GM15510 (cell line): ENCODE measurements around the gene CST7.
A peak's percentile ranks its signal among the peaks of the same experiment; 100 is the strongest.

Source experiments
- POLR2A ChIP-seq: IDR thresholded peaks from 3 replicates; pipeline ENCODE4 v1.6.1; 2011; ENCODE audit warnings: borderline replicate concordance; ENCODE audit not compliant: insufficient read length; ENCODE audit errors: extremely low read depth

Gene CST7

GRCh38 chr20:24990810-24991252, 41.8 kb downstream of the CST7 start:
- TF ChIP-seq POLR2A: no peak

GRCh38 chr20:24991897-24992486, 42.9 kb downstream of the CST7 start:
- no peak for TF ChIP-seq POLR2A

- peak; percentile 98 for TF ChIP-seq POLR2A
These were observed 43.6 kb downstream of the CST7 start, which contains the start of gene APMAP for GRCh38 chr20:24992487-24993205. TSS of gene APMAP (minus strand) at chr20:24992751. CDS start at chr20:24992688, 63 bp downstream.

DNA sequence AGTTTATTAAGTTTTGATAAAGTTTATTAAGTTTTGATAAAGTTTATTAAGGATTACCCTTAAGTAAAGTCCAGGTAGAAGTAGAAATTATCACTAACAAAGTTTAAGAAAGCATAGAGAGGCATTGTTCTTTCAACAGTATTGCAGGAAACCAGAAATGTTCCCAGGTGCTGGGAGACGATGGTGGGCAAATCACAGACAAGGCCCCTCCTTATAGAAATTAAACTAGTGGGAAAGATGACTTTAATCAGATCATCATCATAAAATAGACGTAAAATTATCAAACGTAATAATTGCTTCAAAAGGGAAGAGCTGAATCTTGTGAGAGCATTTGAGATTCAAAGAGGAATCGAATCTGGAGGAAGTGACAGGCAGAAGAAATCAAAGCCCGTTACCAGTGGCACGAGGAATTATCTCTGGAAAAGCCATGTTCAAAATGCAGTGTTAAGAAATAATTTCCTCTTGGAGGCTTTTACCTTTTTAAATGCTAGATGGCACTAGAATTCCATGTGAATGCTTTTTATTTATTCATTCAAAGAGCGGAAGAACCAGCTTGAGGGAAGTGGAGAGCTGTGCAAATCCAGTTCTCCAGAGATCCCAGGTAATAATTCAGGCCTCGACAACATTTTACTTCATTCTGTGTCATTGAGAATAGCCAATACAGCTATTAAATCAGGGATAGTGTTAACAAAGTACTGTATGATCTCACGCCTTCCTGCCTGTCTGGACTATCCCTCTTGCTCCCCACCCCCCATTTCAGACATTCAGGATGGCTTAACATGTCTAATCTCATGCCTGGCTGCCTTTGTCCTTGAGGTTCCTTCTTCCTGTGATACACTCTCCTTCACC, 44.5 kb downstream of the CST7 start:
- no peak for TF ChIP-seq POLR2A

DNA sequence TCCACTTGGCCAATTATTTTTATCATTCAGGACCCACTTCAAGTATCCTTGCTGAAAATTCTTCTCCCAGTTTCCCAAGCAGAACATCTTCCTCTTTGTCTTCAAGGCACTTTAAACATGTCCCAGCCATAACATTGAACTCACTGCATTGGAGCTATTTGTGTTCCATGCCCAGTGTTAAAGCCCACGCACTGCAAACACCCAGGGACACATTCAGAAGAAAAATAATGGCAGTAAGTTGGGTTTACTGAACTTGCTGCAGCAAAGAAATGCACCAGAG, 45.1 kb downstream of the CST7 start:
- no peak for TF ChIP-seq POLR2A

- TF ChIP-seq POLR2A: no peak
These were observed 45.6 kb downstream of the CST7 start for GRCh38 chr20:24994470-24995368.

DNA sequence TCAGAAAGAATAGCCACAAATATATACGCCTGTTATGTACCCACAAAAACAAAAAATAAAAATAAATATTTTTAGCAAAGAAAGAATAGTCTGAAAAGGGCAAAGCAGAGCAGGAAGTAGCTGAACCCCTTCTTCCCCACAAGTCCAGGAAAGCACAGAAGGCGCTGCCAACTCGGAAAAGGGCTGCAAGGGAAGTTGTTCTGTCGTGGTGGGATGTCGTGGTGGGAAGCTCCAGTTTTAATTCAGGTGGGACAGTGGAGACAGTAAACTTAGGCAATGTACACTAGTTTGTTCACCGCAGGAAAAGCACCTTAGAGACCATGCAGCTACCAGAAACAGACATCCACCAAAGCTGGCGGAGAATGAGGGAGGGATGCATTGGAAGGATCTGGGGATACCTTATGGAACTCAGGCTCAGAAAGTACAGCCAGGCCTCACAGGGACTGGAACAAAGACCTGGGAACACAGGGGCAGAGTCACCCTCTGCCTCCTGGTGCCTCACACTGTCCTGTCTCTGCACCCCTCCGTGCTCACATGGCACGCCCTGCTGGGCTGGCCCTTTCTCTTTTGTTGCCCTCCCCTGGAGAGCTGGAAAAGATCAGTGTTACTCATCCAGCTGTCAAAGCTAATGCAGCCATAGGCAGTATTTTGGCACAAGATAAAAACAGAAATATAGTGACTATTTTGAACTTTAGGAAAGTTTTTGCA, 46.8 kb downstream of the CST7 start:
- no peak for TF ChIP-seq POLR2A

DNA sequence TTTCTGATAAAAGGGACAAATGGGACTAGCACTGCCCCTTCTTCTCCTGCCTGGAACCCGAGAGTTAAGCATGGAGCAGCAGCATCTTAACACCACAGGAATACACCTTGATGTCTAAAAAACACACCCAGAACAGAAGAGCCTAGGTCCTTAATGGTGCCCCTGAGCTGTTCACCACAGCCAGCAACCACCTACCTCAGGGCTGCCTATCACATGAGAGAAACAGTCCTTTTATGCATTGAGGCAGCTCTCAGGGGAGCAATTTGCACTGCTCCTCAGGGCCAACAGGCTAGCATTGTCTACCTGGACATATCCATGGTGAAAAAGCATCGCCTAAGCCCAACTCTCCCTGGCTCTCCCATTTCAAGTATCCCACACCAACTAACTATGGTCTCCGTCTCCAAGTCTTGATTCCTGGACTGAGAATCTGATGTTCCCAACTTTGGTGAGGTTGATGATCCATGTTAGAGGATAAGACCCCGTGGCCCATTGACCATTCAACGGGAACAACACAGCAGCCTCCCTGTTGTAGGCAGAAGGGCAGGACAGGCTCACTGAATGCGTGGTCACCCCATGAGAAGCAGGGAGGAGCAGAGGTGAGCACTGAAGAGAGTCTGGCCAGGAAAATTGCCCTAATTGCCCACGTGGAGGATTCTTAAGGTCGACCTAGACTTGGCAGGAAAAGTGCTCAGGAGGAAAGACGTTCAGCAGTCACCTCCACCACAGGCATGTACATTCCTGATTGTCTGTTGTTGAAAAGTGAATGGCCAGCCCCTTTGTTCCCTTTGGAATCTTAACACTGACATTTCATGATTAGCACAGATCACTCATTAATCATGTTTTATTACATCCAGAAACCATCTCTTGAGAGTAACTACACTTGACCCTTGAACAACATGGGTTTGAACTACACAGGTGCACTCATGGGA, 47.6 kb downstream of the CST7 start:
- no peak for TF ChIP-seq POLR2A

DNA sequence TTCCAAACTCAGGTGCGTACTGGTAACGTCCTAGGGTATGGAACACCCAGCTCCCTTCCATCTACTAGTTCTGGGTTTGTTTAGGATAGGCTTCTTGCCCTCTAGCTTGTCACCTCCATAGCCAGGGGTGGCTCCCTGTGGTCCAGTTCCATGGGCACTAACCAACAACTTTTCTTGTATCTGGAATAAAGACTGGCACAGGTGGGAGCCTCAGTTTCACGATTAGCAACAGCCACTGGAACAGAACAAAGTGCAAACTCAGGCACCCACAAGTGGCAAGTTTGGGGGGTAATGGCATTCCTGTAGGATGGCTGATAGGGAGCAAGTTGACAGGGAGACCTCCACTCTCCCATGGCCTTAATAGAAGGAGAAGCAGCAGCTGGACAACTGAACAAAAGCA, 49.1 kb downstream of the CST7 start:
- no peak for TF ChIP-seq POLR2A

DNA sequence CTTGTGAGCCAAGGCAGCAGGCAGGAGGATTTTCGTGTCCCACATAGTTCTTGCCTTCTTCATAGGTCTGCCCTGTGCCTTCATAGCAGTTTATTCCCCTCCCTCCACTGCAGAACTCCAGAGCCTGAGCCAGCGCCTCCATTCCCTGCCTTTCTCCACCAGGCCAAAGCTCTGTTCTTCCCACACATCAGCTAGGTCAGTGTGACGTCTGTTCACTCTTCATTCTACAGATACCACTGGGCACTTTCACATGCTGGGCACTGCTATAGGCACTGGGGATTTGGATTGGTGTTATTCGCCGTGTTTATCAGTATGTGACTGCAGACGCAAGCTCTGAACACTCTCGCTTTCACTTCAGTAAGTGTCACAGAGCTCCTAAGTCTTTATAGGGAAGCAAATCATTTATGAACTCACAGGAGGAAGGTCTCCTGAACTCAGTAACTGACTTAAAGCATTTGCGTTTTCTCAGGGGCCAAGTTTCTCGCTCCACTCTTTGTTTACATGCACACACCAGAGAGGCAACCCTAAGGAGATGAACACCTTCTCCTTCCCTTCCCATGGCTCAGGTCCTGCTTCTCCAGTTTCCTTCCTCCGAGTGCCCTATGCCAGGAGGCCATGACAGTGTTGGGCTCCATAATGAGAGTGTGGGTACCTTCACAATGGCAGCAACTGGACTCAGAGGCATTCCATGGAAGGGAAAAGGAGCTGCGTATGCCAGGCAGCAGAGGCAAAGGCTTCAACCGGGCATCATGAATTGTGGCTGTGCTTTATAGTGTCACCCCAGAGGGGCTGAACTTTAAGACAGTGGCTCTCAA, 49.8 kb downstream of the CST7 start:
- TF ChIP-seq POLR2A: no peak

DNA sequence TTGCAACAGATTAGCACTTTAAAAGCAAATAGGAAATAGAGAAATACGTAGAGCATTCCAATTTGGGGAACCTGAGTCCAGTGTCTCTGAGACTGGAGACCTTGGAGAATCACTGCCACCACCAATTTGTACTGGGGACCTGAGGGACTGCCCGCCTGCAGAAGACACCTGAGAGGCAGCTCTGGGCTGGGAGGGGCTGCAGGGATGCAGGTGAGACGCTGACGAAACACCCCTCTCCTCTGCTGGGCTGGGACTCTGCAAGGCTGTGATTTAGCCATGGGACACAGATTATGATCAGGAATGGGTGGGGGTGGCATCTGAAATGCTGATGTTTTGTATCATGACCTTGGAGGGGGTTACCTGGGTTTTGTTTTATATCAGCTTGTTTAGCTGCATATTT, 50.5 kb downstream of the CST7 start:
- no peak for TF ChIP-seq POLR2A

DNA sequence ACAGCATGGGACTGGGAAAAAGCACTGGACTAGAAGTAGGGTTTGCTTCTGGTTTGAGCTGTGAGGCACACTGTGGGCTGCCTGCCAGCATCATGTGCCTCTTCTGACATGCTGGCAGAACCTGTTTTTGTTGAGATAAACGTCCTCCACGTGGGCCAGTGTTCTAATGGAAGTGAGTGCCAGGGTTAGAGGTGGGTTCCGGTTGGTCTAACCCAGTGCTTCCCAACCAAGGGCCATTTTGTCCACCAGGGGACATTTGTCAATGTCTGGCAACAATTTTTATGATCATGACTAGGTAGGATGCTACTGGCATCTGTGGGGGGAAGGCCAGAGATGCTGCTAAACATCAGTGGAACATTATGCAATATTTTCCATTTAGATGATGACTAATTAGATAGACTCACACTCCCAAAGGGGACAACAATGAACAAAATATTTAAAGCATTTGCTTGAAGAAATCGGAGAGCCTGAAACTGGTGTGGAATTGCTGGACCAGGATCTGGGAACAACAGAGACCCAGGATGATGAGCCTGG, 51.3 kb downstream of the CST7 start:
- no peak for TF ChIP-seq POLR2A
